Measurements from ENCODE around the gene CYP2W1. TPM values are rescaled to one million over a fixed set of nuclear protein-coding genes. Genes with fewer than 3 reads are reported as not detected.
"Not testable (repeated sequence)": the region's sequence is repeated elsewhere in the genome, so short reads cannot be mapped to it uniquely, and the experiment has no call there.

Gene CYP2W1
- total RNA-seq, 1 donor from 2014 or later = not detected

DNA sequence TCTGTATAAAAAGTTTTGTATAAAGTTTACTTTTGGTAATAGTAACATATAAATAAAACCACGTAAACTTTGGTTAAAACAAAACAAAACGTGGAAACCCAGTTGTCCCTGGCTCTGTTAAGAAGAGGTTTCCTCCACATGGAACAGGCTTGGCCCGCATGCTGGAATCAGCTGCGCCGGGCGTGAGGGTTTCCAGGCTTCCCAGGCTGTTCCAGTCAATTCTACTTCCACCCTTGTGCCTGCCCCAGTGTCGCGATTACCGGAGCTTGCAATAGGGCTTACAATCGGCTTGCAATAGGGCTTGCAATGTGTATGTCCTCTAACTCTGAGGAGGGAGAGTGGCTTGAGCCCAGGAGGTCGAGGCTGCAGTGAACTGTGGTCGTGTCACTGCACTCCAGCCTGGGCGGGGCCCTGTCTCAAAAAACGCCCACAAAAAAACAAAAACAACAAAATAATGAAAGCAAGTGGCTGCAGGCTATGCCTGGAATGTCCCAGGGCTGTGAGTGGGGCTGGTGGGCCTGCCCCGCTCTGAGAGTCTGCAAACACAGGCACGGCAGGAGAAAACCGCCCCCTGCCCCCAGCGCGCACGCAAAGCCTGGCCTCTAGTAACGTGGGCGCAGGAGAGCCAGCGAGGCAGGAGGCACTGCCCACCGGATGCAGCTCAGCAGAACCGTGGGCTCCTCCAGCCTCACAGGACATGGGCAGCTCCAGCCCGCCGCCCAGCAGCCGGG is 16.3 kb downstream of the CYP2W1 start:
- no peak overlapping the region for H3K4me2 ChIP-seq (ENCODE audit: low read length)
- H3K36me3 ChIP-seq (ENCODE audit: insufficient read depth, low read length) = no peaks in the 10 kb centered on the region
- TF ChIP-seq EZH2 (IDR thresholded peaks at IDR 0.05; ENCODE audit: insufficient read depth, low read length) = no peak
- TF ChIP-seq, protein P1, sequence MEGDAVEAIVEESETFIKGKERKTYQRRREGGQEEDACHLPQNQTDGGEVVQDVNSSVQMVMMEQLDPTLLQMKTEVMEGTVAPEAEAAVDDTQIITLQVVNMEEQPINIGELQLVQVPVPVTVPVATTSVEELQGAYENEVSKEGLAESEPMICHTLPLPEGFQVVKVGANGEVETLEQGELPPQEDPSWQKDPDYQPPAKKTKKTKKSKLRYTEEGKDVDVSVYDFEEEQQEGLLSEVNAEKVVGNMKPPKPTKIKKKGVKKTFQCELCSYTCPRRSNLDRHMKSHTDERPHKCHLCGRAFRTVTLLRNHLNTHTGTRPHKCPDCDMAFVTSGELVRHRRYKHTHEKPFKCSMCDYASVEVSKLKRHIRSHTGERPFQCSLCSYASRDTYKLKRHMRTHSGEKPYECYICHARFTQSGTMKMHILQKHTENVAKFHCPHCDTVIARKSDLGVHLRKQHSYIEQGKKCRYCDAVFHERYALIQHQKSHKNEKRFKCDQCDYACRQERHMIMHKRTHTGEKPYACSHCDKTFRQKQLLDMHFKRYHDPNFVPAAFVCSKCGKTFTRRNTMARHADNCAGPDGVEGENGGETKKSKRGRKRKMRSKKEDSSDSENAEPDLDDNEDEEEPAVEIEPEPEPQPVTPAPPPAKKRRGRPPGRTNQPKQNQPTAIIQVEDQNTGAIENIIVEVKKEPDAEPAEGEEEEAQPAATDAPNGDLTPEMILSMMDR (IDR thresholded peaks at IDR 0.05; ENCODE audit: insufficient read depth, low read depth, low read length) = no peak
- peaks cover 7% of the 10 kb centered on the region for H3K4me1 Mint-ChIP-seq (ENCODE audit: low read depth, unreplicated experiment)
- no peak for FAIRE-seq
- no peaks in the 10 kb centered on the region for H3K4me1 ChIP-seq (ENCODE audit: insufficient read depth, low read length)
- H3K4me3 Mint-ChIP-seq (ENCODE audit: unreplicated experiment) = no peak overlapping the region
- H3K27ac ChIP-seq (ENCODE audit: low read depth, low read length) = no peak overlapping the region
- no peaks in the 10 kb centered on the region for H3K27me3 ChIP-seq (ENCODE audit: insufficient read depth, low read length)
- H4K20me1 ChIP-seq (ENCODE audit: insufficient read depth, low read length) = no peaks in the 10 kb centered on the region
- H3K9me3 ChIP-seq (ENCODE audit: insufficient read depth, low read depth, low read length) = no peaks in the 10 kb centered on the region
- H3K4me3 ChIP-seq (ENCODE audit: insufficient read depth, low read depth, low read length) = no peak overlapping the region
- no peak for DNase-seq (ENCODE audit: low read depth)
- no peak overlapping the region for H2AFZ ChIP-seq (ENCODE audit: low read depth, low read length)
- no peak overlapping the region for H3K9ac ChIP-seq (ENCODE audit: low read length)
- no peak overlapping the region for H3K27ac Mint-ChIP-seq (ENCODE audit: unreplicated experiment)
- peaks cover 2% of the 10 kb centered on the region for H3K36me3 Mint-ChIP-seq (ENCODE audit: low read depth, unreplicated experiment)
- no peaks in the 10 kb centered on the region for H3K9me3 Mint-ChIP-seq (ENCODE audit: unreplicated experiment)
- H3K27me3 Mint-ChIP-seq (ENCODE audit: low read depth, unreplicated experiment) = no peaks in the 10 kb centered on the region
- no peaks in the 10 kb centered on the region for H3K79me2 ChIP-seq (ENCODE audit: insufficient read depth, low read length)

DNA sequence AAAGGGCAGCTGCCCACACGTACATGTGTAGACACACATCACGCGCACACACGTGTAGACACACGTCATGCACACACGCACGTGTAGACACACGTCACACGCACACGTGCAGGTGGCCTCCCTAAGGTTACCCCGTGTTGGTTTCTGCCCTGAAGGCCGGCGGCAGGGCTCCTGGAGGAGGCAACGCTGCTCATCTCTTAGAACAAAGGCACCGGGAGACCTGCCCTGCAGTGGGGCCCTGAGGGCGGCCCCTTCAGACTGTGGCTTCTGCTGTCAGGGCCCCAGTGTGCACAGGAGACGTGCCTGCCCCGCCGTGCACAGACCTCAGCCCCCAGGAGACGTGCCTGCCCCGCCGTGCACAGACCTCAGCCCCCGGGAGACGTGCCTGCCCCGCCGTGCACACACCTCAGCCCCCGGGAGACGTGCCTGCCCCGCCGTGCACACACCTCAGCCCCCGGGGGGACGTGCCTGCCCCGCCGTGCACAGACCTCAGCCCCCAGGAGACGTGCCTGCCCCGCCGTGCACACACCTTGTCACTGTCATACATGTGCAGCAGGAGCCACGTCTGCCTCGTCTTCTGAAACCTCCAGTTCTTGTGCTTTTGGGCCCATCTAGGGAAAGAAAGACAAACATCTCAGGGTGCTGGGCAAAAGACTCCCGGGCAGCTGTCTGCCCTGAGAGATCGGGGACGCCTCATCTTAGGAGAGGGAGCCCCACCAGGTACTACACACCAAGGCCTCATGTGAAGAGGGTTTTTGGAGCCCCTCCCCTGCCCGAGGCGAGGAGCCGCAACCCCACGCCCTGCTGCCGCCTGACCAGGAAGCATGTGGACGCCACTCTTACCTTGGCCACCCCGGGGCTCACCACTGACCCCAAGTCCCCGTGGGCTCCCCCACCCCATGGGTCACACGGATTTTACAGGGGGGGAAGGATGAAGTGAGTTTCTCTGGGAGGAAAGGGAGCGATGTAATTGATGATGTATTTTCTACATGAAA is 17.3 kb downstream of the CYP2W1 start:
- Mint-ChIP-seq H3K27ac (ENCODE audit: unreplicated experiment) (no peak overlapping the region), H3K9me3 (ENCODE audit: unreplicated experiment) (no peaks in the 10 kb centered on the region), H3K4me3 (ENCODE audit: unreplicated experiment) (no peak overlapping the region), H3K4me1 (ENCODE audit: low read depth, unreplicated experiment) (peaks cover 7% of the 10 kb centered on the region), H3K36me3 (ENCODE audit: low read depth, unreplicated experiment) (peaks cover 2% of the 10 kb centered on the region), H3K27me3 (ENCODE audit: low read depth, unreplicated experiment) (no peaks in the 10 kb centered on the region)
- DNase-seq (ENCODE audit: low read depth) = no peak
- no peak overlapping the region for H3K27ac ChIP-seq (ENCODE audit: low read depth, low read length)
- no peak overlapping the region for H2AFZ ChIP-seq (ENCODE audit: low read depth, low read length)
- H3K9ac ChIP-seq (ENCODE audit: low read length) = no peak overlapping the region
- H3K4me1 ChIP-seq (ENCODE audit: insufficient read depth, low read length) = no peaks in the 10 kb centered on the region
- no peaks in the 10 kb centered on the region for H3K9me3 ChIP-seq (ENCODE audit: insufficient read depth, low read depth, low read length)
- H4K20me1 ChIP-seq (ENCODE audit: insufficient read depth, low read length) = no peaks in the 10 kb centered on the region
- no peak overlapping the region for H3K4me3 ChIP-seq (ENCODE audit: insufficient read depth, low read depth, low read length)
- no peaks in the 10 kb centered on the region for H3K36me3 ChIP-seq (ENCODE audit: insufficient read depth, low read length)
- TF ChIP-seq, protein P1 (IDR thresholded peaks at IDR 0.05; ENCODE audit: insufficient read depth, low read depth, low read length) = no peak
- no peak for TF ChIP-seq EZH2 (IDR thresholded peaks at IDR 0.05; ENCODE audit: insufficient read depth, low read length)
- H3K4me2 ChIP-seq (ENCODE audit: low read length) = no peak overlapping the region
- H3K27me3 ChIP-seq (ENCODE audit: insufficient read depth, low read length) = no peaks in the 10 kb centered on the region
- H3K79me2 ChIP-seq (ENCODE audit: insufficient read depth, low read length) = no peaks in the 10 kb centered on the region
- FAIRE-seq = no peak

GRCh38 chr7:1001069-1001770 is 18.2 kb downstream of the CYP2W1 start:
- not testable (repeated sequence) for FAIRE-seq; H3K4me3 ChIP-seq (ENCODE audit: insufficient read depth, low read depth, low read length); H3K4me2 ChIP-seq (ENCODE audit: low read length); H3K9me3 Mint-ChIP-seq (ENCODE audit: unreplicated experiment); H3K4me3 Mint-ChIP-seq (ENCODE audit: unreplicated experiment); DNase-seq (ENCODE audit: low read depth); H3K27me3 ChIP-seq (ENCODE audit: insufficient read depth, low read length); H3K27ac ChIP-seq (ENCODE audit: low read depth, low read length); H3K4me1 ChIP-seq (ENCODE audit: insufficient read depth, low read length); H3K4me1 Mint-ChIP-seq (ENCODE audit: low read depth, unreplicated experiment); H4K20me1 ChIP-seq (ENCODE audit: insufficient read depth, low read length); H2AFZ ChIP-seq (ENCODE audit: low read depth, low read length); H3K9me3 ChIP-seq (ENCODE audit: insufficient read depth, low read depth, low read length); H3K79me2 ChIP-seq (ENCODE audit: insufficient read depth, low read length); H3K27me3 Mint-ChIP-seq (ENCODE audit: low read depth, unreplicated experiment); H3K9ac ChIP-seq (ENCODE audit: low read length); H3K36me3 ChIP-seq (ENCODE audit: insufficient read depth, low read length); H3K27ac Mint-ChIP-seq (ENCODE audit: unreplicated experiment); H3K36me3 Mint-ChIP-seq (ENCODE audit: low read depth, unreplicated experiment)

GRCh38 chr7:1002026-1002425 is 19.0 kb downstream of the CYP2W1 start:
- not testable (repeated sequence) for H4K20me1 ChIP-seq (ENCODE audit: insufficient read depth, low read length); H3K9me3 Mint-ChIP-seq (ENCODE audit: unreplicated experiment); H3K36me3 Mint-ChIP-seq (ENCODE audit: low read depth, unreplicated experiment); H3K9ac ChIP-seq (ENCODE audit: low read length); H3K27ac Mint-ChIP-seq (ENCODE audit: unreplicated experiment); H3K27me3 ChIP-seq (ENCODE audit: insufficient read depth, low read length); H3K36me3 ChIP-seq (ENCODE audit: insufficient read depth, low read length); H3K4me3 ChIP-seq (ENCODE audit: insufficient read depth, low read depth, low read length); H3K9me3 ChIP-seq (ENCODE audit: insufficient read depth, low read depth, low read length); FAIRE-seq; DNase-seq (ENCODE audit: low read depth); H3K4me2 ChIP-seq (ENCODE audit: low read length); H3K79me2 ChIP-seq (ENCODE audit: insufficient read depth, low read length); H2AFZ ChIP-seq (ENCODE audit: low read depth, low read length); H3K4me1 Mint-ChIP-seq (ENCODE audit: low read depth, unreplicated experiment); H3K27me3 Mint-ChIP-seq (ENCODE audit: low read depth, unreplicated experiment); H3K4me3 Mint-ChIP-seq (ENCODE audit: unreplicated experiment); H3K4me1 ChIP-seq (ENCODE audit: insufficient read depth, low read length); H3K27ac ChIP-seq (ENCODE audit: low read depth, low read length)
